H1 (cell line): Measurements from ENCODE around the gene HLA-DOB. TPM values are rescaled to one million over a fixed set of nuclear protein-coding genes. Genes with fewer than 3 reads are reported as not detected.

Experiments used
- CTCF ChIA-PET: fragments of 300-600 bp; sonication (Branson Sonifier 250); formaldehyde crosslinking; loops from one replicate; lab custom pipeline; 2021; ENCODE audit not compliant: partially characterized antibody; lab: Charles Lee
- POLR2A ChIA-PET: fragments of 300-600 bp; sonication (Branson Sonifier 250); formaldehyde crosslinking; loops from one replicate; lab custom pipeline; 2021; ENCODE audit warnings: inconsistent platforms; ENCODE audit not compliant: partially characterized antibody; lab: Charles Lee
- DNase-seq, 2 experiments: peaks; one replicate each; pipeline versions ENCODE4 v3.0.0 to v3.0.0-alpha.2; 2010 to 2022; ENCODE audit warnings: low spot score in 2 of 2, low read depth in 1 of 2, mixed read lengths in 1 of 2
- FAIRE-seq: peaks from 2 replicates; lab custom pipeline; 2011; peaks lifted over from hg19 to GRCh38; lab: Jason Lieb, UNC
- H2AFZ ChIP-seq: 2 replicates; pipeline ENCODE4 v1.8.1; 2012; ENCODE audit warnings: low read length, inconsistent platforms
- H2AK5ac ChIP-seq: 2 replicates; pipeline ENCODE4 v1.6.1; 2013; ENCODE audit warnings: low read depth, low read length
- H2BK120ac ChIP-seq: replicated peaks from 2 replicates; pipeline ENCODE3; 2013; ENCODE audit warnings: low read depth, low read length, inconsistent platforms
- H2BK12ac ChIP-seq: 2 replicates; pipeline ENCODE4 v1.6.1; 2013; ENCODE audit warnings: low read depth, low read length
- H2BK15ac ChIP-seq: 2 replicates; pipeline ENCODE4 v1.6.1; 2013; ENCODE audit warnings: low read length
- H2BK20ac ChIP-seq: 2 replicates; pipeline ENCODE4 v1.6.1; 2013; ENCODE audit warnings: low read length
- H2BK5ac ChIP-seq: 2 replicates; pipeline ENCODE4 v1.6.1; 2013; ENCODE audit warnings: low read depth, low read length
- H3K14ac ChIP-seq: 2 replicates; pipeline ENCODE4 v1.6.1; 2013; ENCODE audit warnings: inconsistent platforms; ENCODE audit not compliant: insufficient read length
- H3K18ac ChIP-seq: 2 replicates; pipeline ENCODE4 v1.6.1; 2013; ENCODE audit warnings: low read length; ENCODE audit errors: extremely low read depth
- H3K23ac ChIP-seq: 2 replicates; pipeline ENCODE4 v1.6.1; 2013; ENCODE audit warnings: inconsistent platforms; ENCODE audit not compliant: insufficient read length
- H3K23me2 ChIP-seq: 2 replicates; pipeline ENCODE4 v1.6.1; 2013; ENCODE audit warnings: low read depth, low read length
- H3K27ac ChIP-seq: 2 replicates; pipeline ENCODE4 v1.6.1; 2011; ENCODE audit warnings: low read depth, low read length, inconsistent platforms
- H3K27me3 ChIP-seq, 4 experiments: replicated peaks in 1 of 4; 1 replicate in 1 of 4; 2 replicates in 3 of 4; pipeline versions ENCODE4 v1.6.1 to v1.8.1; 2011 to 2013; ENCODE audit warnings: low read length in 3 of 4, mild to moderate bottlenecking in 3 of 4, inconsistent platforms in 2 of 4, mixed read lengths in 2 of 4, moderate library complexity in 1 of 4; ENCODE audit not compliant: control insufficient read depth in 3 of 4, insufficient read depth in 3 of 4; ENCODE audit errors: extremely low read depth in 1 of 4
- H3K36me3 ChIP-seq, 4 experiments: 2 replicates each; pipeline versions ENCODE4 v1.6.1 to v1.8.1; 2011 to 2013; ENCODE audit warnings: mild to moderate bottlenecking in 4 of 4, low read length in 3 of 4, moderate library complexity in 2 of 4, control low read depth in 1 of 4, inconsistent platforms in 1 of 4; ENCODE audit not compliant: insufficient read depth in 4 of 4, control insufficient read depth in 2 of 4
- H3K4ac ChIP-seq: replicated peaks from 2 replicates; pipeline ENCODE3; 2013; ENCODE audit warnings: low read length, low read depth, mixed read lengths, inconsistent platforms; ENCODE audit not compliant: insufficient read length
- H3K4me1 ChIP-seq, 4 experiments: replicated peaks in 1 of 4; 1 replicate in 1 of 4; 2 replicates in 3 of 4; pipeline versions ENCODE4 v1.6.1 to v1.8.1; 2011 to 2013; ENCODE audit warnings: low read length in 3 of 4, inconsistent platforms in 2 of 4, mixed read lengths in 1 of 4; ENCODE audit not compliant: insufficient read depth in 4 of 4, control insufficient read depth in 3 of 4
- H3K4me2 ChIP-seq, 2 experiments: 2 replicates each; pipeline versions ENCODE4 v1.6.1 to v1.8.1; 2011 to 2013; ENCODE audit warnings: low read depth in 2 of 2, low read length in 2 of 2, control low read depth in 1 of 2, inconsistent platforms in 1 of 2, mild to moderate bottlenecking in 1 of 2; ENCODE audit not compliant: insufficient read depth in 1 of 2
- H3K4me3 ChIP-seq, 4 experiments: fragments of 200-600, 300-600 bp in 1 of 4; sonication (generic), shearing (Covaris generic), sonication (Bioruptor Twin) in 1 of 4; 2 replicates each; pipeline versions ENCODE4 v1.5.1 to v1.8.1; 2011 to 2016; ENCODE audit warnings: low read length in 4 of 4, low read depth in 3 of 4, control low read depth in 2 of 4, inconsistent platforms in 2 of 4, mild to moderate bottlenecking in 2 of 4, mixed read lengths in 1 of 4, moderate library complexity in 1 of 4; ENCODE audit not compliant: insufficient read depth in 2 of 4; ENCODE audit errors: extremely low read depth in 1 of 4
- H3K56ac ChIP-seq: replicated peaks from 2 replicates; pipeline ENCODE3; 2013; ENCODE audit warnings: low read depth, mild to moderate bottlenecking, mixed read lengths, low read length, inconsistent platforms; ENCODE audit not compliant: insufficient read length
- H3K79me1 ChIP-seq: 2 replicates; pipeline ENCODE4 v1.6.1; 2013; ENCODE audit warnings: low read depth, low read length, control low read depth
- H3K79me2 ChIP-seq, 2 experiments: 2 replicates each; pipeline versions ENCODE4 v1.6.1 to v1.8.1; 2012 to 2013; ENCODE audit warnings: low read length in 2 of 2, mild to moderate bottlenecking in 2 of 2, inconsistent platforms in 1 of 2; ENCODE audit not compliant: insufficient read depth in 2 of 2, control insufficient read depth in 1 of 2
- H3K9ac ChIP-seq, 4 experiments: replicated peaks in 1 of 4; 1 replicate in 1 of 4; 2 replicates in 3 of 4; pipeline versions ENCODE4 v1.6.1 to v1.8.1; 2011 to 2013; ENCODE audit warnings: low read depth in 3 of 4, low read length in 3 of 4, control low read depth in 2 of 4, mild to moderate bottlenecking in 2 of 4, moderate library complexity in 2 of 4, inconsistent platforms in 1 of 4; ENCODE audit errors: extremely low read depth in 1 of 4
- H3K9me3 ChIP-seq, 2 experiments: 2 replicates each; pipeline versions ENCODE4 v1.6.1 to v1.8.1; 2012 to 2013; ENCODE audit warnings: mild to moderate bottlenecking in 2 of 2, moderate library complexity in 2 of 2, control low read depth in 1 of 2, inconsistent platforms in 1 of 2, low read depth in 1 of 2, low read length in 1 of 2, mixed read lengths in 1 of 2; ENCODE audit not compliant: insufficient read depth in 2 of 2
- H4K20me1 ChIP-seq, 2 experiments: replicated peaks in 1 of 2; 2 replicates each; pipeline versions ENCODE3 to v1.8.1; 2011 to 2013; ENCODE audit warnings: inconsistent platforms in 2 of 2, low read length in 2 of 2, mild to moderate bottlenecking in 1 of 2; ENCODE audit not compliant: insufficient read depth in 2 of 2, control insufficient read depth in 1 of 2
- H4K5ac ChIP-seq: 2 replicates; pipeline ENCODE4 v1.6.1; 2013; ENCODE audit warnings: low read length, low read depth, mixed read lengths, inconsistent platforms; ENCODE audit not compliant: insufficient read length
- H4K8ac ChIP-seq: 2 replicates; pipeline ENCODE4 v1.8.0; 2013; ENCODE audit warnings: mild to moderate bottlenecking, moderate library complexity, low read length, inconsistent platforms; ENCODE audit not compliant: insufficient read depth; ENCODE audit errors: extremely low read depth
- H4K91ac ChIP-seq: replicated peaks from 2 replicates; pipeline ENCODE3; 2013; ENCODE audit warnings: low read length, mixed read lengths, inconsistent platforms; ENCODE audit not compliant: insufficient read length
- CBX8 ChIP-seq: fragments of 300-800, 300-1000 bp; sonication (generic); IDR thresholded peaks from 2 replicates; pipeline ENCODE4 v1.7.1; 2016; ENCODE audit warnings: low read depth, low read length, borderline replicate concordance
- CEBPB ChIP-seq: IDR thresholded peaks from 2 replicates; pipeline ENCODE4 v1.6.1; 2012; ENCODE audit warnings: low read depth, low read length
- EGR1 ChIP-seq: IDR thresholded peaks from 2 replicates; pipeline ENCODE4 v1.6.1; 2011; ENCODE audit warnings: low read depth, low read length, borderline replicate concordance
- GABPA ChIP-seq: IDR thresholded peaks from 2 replicates; pipeline ENCODE4 v1.6.1; 2011; ENCODE audit warnings: mild to moderate bottlenecking, low read length, moderate library complexity, borderline replicate concordance; ENCODE audit not compliant: insufficient read depth
- HDAC6 ChIP-seq: IDR thresholded peaks from one replicate; pipeline ENCODE4 v1.7.1; 2012; ENCODE audit warnings: low read depth, mild to moderate bottlenecking, inconsistent platforms, low read length, moderate library complexity
- JUND ChIP-seq: IDR thresholded peaks from 2 replicates; pipeline ENCODE4 v1.6.1; 2011; ENCODE audit warnings: mild to moderate bottlenecking, improper control_type of control experiment, low read length
- RAD21 ChIP-seq, 2 experiments: IDR thresholded peaks in 1 of 2; conservative IDR thresholded peaks in 1 of 2; 2 replicates each; pipeline ENCODE4 v1.6.1; 2011; ENCODE audit warnings: low read depth in 2 of 2, low read length in 2 of 2, improper control_type of control experiment in 1 of 2, inconsistent platforms in 1 of 2, mild to moderate bottlenecking in 1 of 2, moderate library complexity in 1 of 2
- SIRT6 ChIP-seq: IDR thresholded peaks from one replicate; pipeline ENCODE4 v1.7.1; 2012; ENCODE audit warnings: low read length, inconsistent platforms
- SUZ12 ChIP-seq: fragments of 200-600 bp; sonication (generic); IDR thresholded peaks from 2 replicates; pipeline ENCODE4 v1.6.1; 2012; ENCODE audit warnings: mild to moderate bottlenecking, inconsistent platforms, low read length, moderate library complexity, mixed read lengths
- TAF1 ChIP-seq: IDR thresholded peaks from 2 replicates; pipeline ENCODE4 v1.6.1; 2011; ENCODE audit warnings: mild to moderate bottlenecking, low read depth, low read length
- YY1 ChIP-seq: IDR thresholded peaks from 2 replicates; pipeline ENCODE4 v1.6.1; 2011; ENCODE audit warnings: low read depth, mild to moderate bottlenecking, low read length
- WGBS, 2 experiments: shearing (Covaris generic) in 1 of 2; methylation state at CpG; one replicate each; pipeline versions ENCODE4 v1.1.6 to v1.1.7; 2013 to 2015; ENCODE audit warnings: low lambda C conversion rate in 2 of 2, mixed read lengths in 2 of 2, inconsistent platforms in 1 of 2, low coverage in 1 of 2, missing lambda C conversion rate in 1 of 2; ENCODE audit not compliant: insufficient replicate concordance in 2 of 2, insufficient coverage in 1 of 2, insufficient read length in 1 of 2; ENCODE audit errors: extremely low coverage in 1 of 2, missing lambda C conversion rate in 1 of 2; 5-methylcytosine and 5-hydroxymethylcytosine counted together
- polyA plus RNA-seq, 7 experiments: library from polyadenylated mRNA; depleted of rRNA in 3 of 7; stranded (reverse) in 5 of 7; unstranded in 2 of 7; fragments of >200 nt in 5 of 7; fragments of 200-250 nt in 2 of 7; gene quantifications; 1 replicate in 5 of 7; 2 replicates in 1 of 7; 4 replicates in 1 of 7; pipeline versions ENCODE4 v1.2.1 to v1.2.3, GENCODE V29; 2011 to 2013; ENCODE audit warnings: missing spikeins in 2 of 7, mixed read lengths in 2 of 7
- total RNA-seq: library from RNA; stranded (reverse); fragmentation: NEBNext Ultra II Directional; extraction: Animal tissue kit (Norgen Biotek cat#: 25700); gene quantifications from 2 replicates; pipeline ENCODE4 v1.2.1, GENCODE V29; 2021

HLA-DOB gene
- total and polyA plus RNA-seq, 2 of the 8 experiments (the other 6 are each of a cell fraction or from before 2014, with no cell fraction given), result 0.35 TPM; not detected in 1

- peak within 1 kb of the TSS; percentile 36 to 88 (median 71); a peak in 6 of 7 replicates for H3K9ac ChIP-seq
- no peaks in the 10 kb centered on the region for H3K79me2 ChIP-seq
- DNase-seq (peak in 1 of 2 experiments; percentile 99), FAIRE-seq (no peak)
- H4K8ac ChIP-seq, result peak within 1 kb of the TSS; percentile 87
- peak within 1 kb of the TSS; percentile 59 to 80 for H3K4me2 ChIP-seq
- peaks cover 0 to 1% of the 10 kb centered on the region in 2 experiments for H4K20me1 ChIP-seq
- H3K4me1 ChIP-seq, result peaks cover 0 to 7% (median 4%) of the 10 kb centered on the region in 4 experiments; a peak in 5 of 7 replicates
- H2BK120ac ChIP-seq, result no peak within 1 kb of the TSS
- no peaks in the 10 kb centered on the region for H3K9me3 ChIP-seq
- H3K56ac ChIP-seq, result peak within 1 kb of the TSS; percentile 39
- 0 out of 2 replicates have a peak within 1 kb of the TSS, but pooled peaks have one; percentile 9 for H2BK12ac ChIP-seq
- no peak within 1 kb of the TSS for H3K27ac ChIP-seq
- peak within 1 kb of the TSS; percentile 83; the same call in 1 of the 2 replicates for H2BK15ac ChIP-seq
- no peaks in the 10 kb centered on the region; a peak in 2 of 8 replicates for H3K36me3 ChIP-seq
- peaks cover 0 to 7% (median 6%) of the 10 kb centered on the region in 4 experiments; a peak in 4 of 7 replicates for H3K27me3 ChIP-seq
- peaks cover 3% of the 10 kb centered on the region for H3K23me2 ChIP-seq
- H2AK5ac ChIP-seq, result no peak within 1 kb of the TSS
- ChIA-PET POLR2A (interaction anchor here (0.7 to 3.0 kb wide), 12 partner anchors 11 to 242 kb away, joined by 4 to 26 read pairs (median 6); partner anchors contain the start of genes PSMB9 and TAP1), CTCF (interaction anchor here (0.6 to 11.2 kb wide), 38 partner anchors 9 to 1974 kb away, joined by 3 to 402 read pairs (median 4); partner anchors contain the start of genes BRD2, HLA-DMA, HLA-DMB and HLA-DQB2)
- H3K14ac ChIP-seq, result no peak within 1 kb of the TSS
- no peak within 1 kb of the TSS for H2BK20ac ChIP-seq
- 5% methylated on average over 39 of the region's 57 CpGs; no CpG with 5 or more reads in 1 of the 2 experiments for WGBS, 2 experiments
- H3K79me1 ChIP-seq, result no peaks in the 10 kb centered on the region
- peak within 1 kb of the TSS; percentile 79; the same call in 1 of the 2 replicates for H2AFZ ChIP-seq
- H3K4me3 ChIP-seq, result peak within 1 kb of the TSS; percentile 53 to 81 (median 68)
- no peak within 1 kb of the TSS for H2BK5ac ChIP-seq
- H4K91ac ChIP-seq, result peak within 1 kb of the TSS; percentile 22
- peak within 1 kb of the TSS; percentile 51 for H3K4ac ChIP-seq
- H4K5ac ChIP-seq, result no peak within 1 kb of the TSS
- H3K18ac ChIP-seq, result peak within 1 kb of the TSS; percentile 75
- no peak within 1 kb of the TSS for H3K23ac ChIP-seq
- TF ChIP-seq HDAC6, result no peak
- TF ChIP-seq RAD21 (IDR thresholded peaks at IDR 0.05 in 1 of 2, conservative IDR thresholded peaks at IDR 0.05 in 1 of 2; ENCODE audit: low read depth in 2 of 2, low read length in 2 of 2), result peak; percentile 92 to 94
- TF ChIP-seq JUND, result peak; percentile 40; the same call in 1 of the 2 replicates
- TF ChIP-seq YY1, result no peak; the same call in 1 of the 2 replicates
- no peak; the same call in 1 of the 2 replicates for TF ChIP-seq GABPA
- no peak for TF ChIP-seq EGR1
- no peak for TF ChIP-seq SIRT6
- 0 out of 2 replicates have a peak, but pooled peaks have one; percentile 5 for TF ChIP-seq CEBPB
- TF ChIP-seq CBX8, result no peak
- TF ChIP-seq TAF1, result peak; percentile 64; the same call in 1 of the 2 replicates
- TF ChIP-seq SUZ12, result no peak
These were observed 21.5 kb upstream of the HLA-DOB start, which contains the start of gene TAP2 for GRCh38 chr6:32838114-32838958. TSS of gene TAP2 (minus strand) at chr6:32838739. CDS start at chr6:32838233, 506 bp downstream.
